ENCODE data around the gene SMAP1.

The SMAP1 gene

GRCh38 chr6:70724524-70724923 lies 56.8 kb downstream of the SMAP1 start:
- TF ChIP-seq CTCF (IDR thresholded peaks at IDR 0.05): no peak

GRCh38 chr6:70725817-70726415 lies 58.2 kb downstream of the SMAP1 start:
- TF ChIP-seq CTCF (IDR thresholded peaks at IDR 0.05): no peak

- no peak for TF ChIP-seq CTCF (IDR thresholded peaks at IDR 0.05)
These were observed 66.7 kb downstream of the SMAP1 start for GRCh38 chr6:70734381-70734780.

GRCh38 chr6:70734979-70735378 lies 67.3 kb downstream of the SMAP1 start:
- TF ChIP-seq CTCF (IDR thresholded peaks at IDR 0.05): no peak

GRCh38 chr6:70735513-70735912 lies 67.8 kb downstream of the SMAP1 start:
- TF ChIP-seq CTCF (IDR thresholded peaks at IDR 0.05): no peak

- no peak for TF ChIP-seq CTCF (IDR thresholded peaks at IDR 0.05)
These were observed 70.3 kb downstream of the SMAP1 start for GRCh38 chr6:70738028-70738427.

GRCh38 chr6:70739534-70739933 lies 71.9 kb downstream of the SMAP1 start:
- no peak for TF ChIP-seq CTCF (IDR thresholded peaks at IDR 0.05)

- TF ChIP-seq CTCF (IDR thresholded peaks at IDR 0.05): no peak
These were observed 86.2 kb downstream of the SMAP1 start for GRCh38 chr6:70753870-70754380.
